ACHN (cell line): Measurements from ENCODE around the gene RNMT.

Source experiments
- DNase-seq: peaks from one replicate; pipeline ENCODE4 v3.0.0-alpha.2; 2015
- in situ Hi-C: cut with HindIII; loops from 2 replicates; pipeline ENCODE4 v1.10.0; 2017; ENCODE audit warnings: low sequenced_read_pairs, low pct_ligation_motif_present, low pct_unique_long_range_greater_than_20kb

Gene RNMT

GRCh38 chr18:13804305-13804704 is 77.8 kb downstream of the RNMT start:
- in situ Hi-C loops, result no loop called here
- DNase-seq, result no peak

GRCh38 chr18:13808294-13809042 is 82.0 kb downstream of the RNMT start:
- DNase-seq, result no peak
- in situ Hi-C loops, result no loop called here

- in situ Hi-C loops, result no loop called here
- no peak for DNase-seq
These were observed 82.6 kb downstream of the RNMT start for GRCh38 chr18:13809043-13809430.

GRCh38 chr18:13809531-13810255 is 83.2 kb downstream of the RNMT start:
- DNase-seq, result no peak
- in situ Hi-C loops, result no loop called here

- in situ Hi-C loops, result no loop called here
- DNase-seq, result no peak
These were observed 84.5 kb downstream of the RNMT start for GRCh38 chr18:13810950-13811485.

GRCh38 chr18:13811993-13812392 is 85.5 kb downstream of the RNMT start:
- in situ Hi-C loops, result no loop called here
- DNase-seq, result no peak

GRCh38 chr18:13813271-13813849 is 86.9 kb downstream of the RNMT start:
- in situ Hi-C loops, result no loop called here
- peak; percentile 48 for DNase-seq
